Immature natural killer cell (primary cell): ENCODE measurements around the gene DNAH7. TPM values are rescaled to one million over a fixed set of nuclear protein-coding genes. Genes with fewer than 3 reads are reported as not detected.

ENCODE experiments used
- DNase-seq, 3 donors: peaks; one replicate each; pipeline ENCODE4 v3.0.0; 2022; ENCODE audit warnings: mixed read lengths in 1 of 3
- H3K27ac Mint-ChIP-seq, 6 donors: one replicate each; pipeline ENCODE4 v1.8.0; 2020; ENCODE audit warnings: mixed read lengths in 6 of 6, mild to moderate bottlenecking in 5 of 6, inconsistent platforms in 4 of 6, moderate library complexity in 3 of 6
- H3K27me3 Mint-ChIP-seq, 3 donors: one replicate each; pipeline ENCODE4 v1.8.0; 2020 to 2021; ENCODE audit warnings: low read depth in 3 of 3, mild to moderate bottlenecking in 3 of 3, mixed read lengths in 3 of 3, moderate library complexity in 3 of 3, inconsistent platforms in 1 of 3
- H3K36me3 Mint-ChIP-seq, 3 donors: one replicate each; pipeline ENCODE4 v1.8.0; 2020; ENCODE audit warnings: mixed read lengths in 3 of 3, inconsistent platforms in 2 of 3, mild to moderate bottlenecking in 2 of 3
- H3K4me1 Mint-ChIP-seq, 2 donors: one replicate each; pipeline ENCODE4 v1.8.0; 2020; ENCODE audit warnings: inconsistent platforms in 2 of 2, mild to moderate bottlenecking in 2 of 2, mixed read lengths in 2 of 2, moderate library complexity in 1 of 2
- H3K4me3 Mint-ChIP-seq, 5 donors: one replicate each; pipeline ENCODE4 v1.8.0; 2020; ENCODE audit warnings: mild to moderate bottlenecking in 5 of 5, mixed read lengths in 5 of 5, inconsistent platforms in 3 of 5, moderate library complexity in 3 of 5
- H3K9me3 Mint-ChIP-seq, 6 donors: one replicate each; pipeline ENCODE4 v1.8.0; 2020; ENCODE audit warnings: mild to moderate bottlenecking in 6 of 6, mixed read lengths in 6 of 6, inconsistent platforms in 4 of 6, moderate library complexity in 3 of 6
- polyA plus RNA-seq, 3 donors: library from polyadenylated mRNA; unstranded; fragments of 300-500 nt; fragmentation: Illumina TruSeq; gene quantifications; one replicate each; pipeline ENCODE4 v1.2.3, GENCODE V29; 2021

DNAH7 gene
- polyA plus RNA-seq, 3 donors from 2014 or later, result 0.69 TPM; not detected in 2

- Mint-ChIP-seq H3K27ac (no peak overlapping the region), H3K9me3 (no peaks in the 10 kb centered on the region), H3K4me1 (no peaks in the 10 kb centered on the region), H3K27me3 (peaks cover 0 to 2% (median 0%) of the 10 kb centered on the region in 3 donors), H3K36me3 (no peaks in the 10 kb centered on the region), H3K4me3 (no peak overlapping the region)
- DNase-seq, result no peak
Measured at GRCh38 chr2:195819276-195819675, 249.4 kb downstream of the DNAH7 start.

- Mint-ChIP-seq H3K27me3 (peaks cover 0 to 2% (median 0%) of the 10 kb centered on the region in 3 donors), H3K9me3 (no peaks in the 10 kb centered on the region), H3K36me3 (no peaks in the 10 kb centered on the region), H3K4me3 (no peak overlapping the region), H3K4me1 (no peaks in the 10 kb centered on the region), H3K27ac (no peak overlapping the region)
- DNase-seq, result no peak
Measured at GRCh38 chr2:195818526-195818925, 250.1 kb downstream of the DNAH7 start.

GRCh38 chr2:195818106-195818505 lies 250.5 kb downstream of the DNAH7 start:
- Mint-ChIP-seq H3K4me3 (no peak overlapping the region), H3K27me3 (peaks cover 0 to 2% (median 0%) of the 10 kb centered on the region in 3 donors), H3K27ac (no peak overlapping the region), H3K4me1 (no peaks in the 10 kb centered on the region), H3K36me3 (no peaks in the 10 kb centered on the region), H3K9me3 (no peaks in the 10 kb centered on the region)
- DNase-seq, result no peak

GRCh38 chr2:195815083-195815482 lies 253.6 kb downstream of the DNAH7 start:
- Mint-ChIP-seq H3K36me3 (no peaks in the 10 kb centered on the region), H3K4me1 (no peaks in the 10 kb centered on the region), H3K27ac (no peak overlapping the region), H3K27me3 (no peaks in the 10 kb centered on the region), H3K4me3 (no peak overlapping the region), H3K9me3 (no peaks in the 10 kb centered on the region)
- no peak for DNase-seq

GRCh38 chr2:195813421-195813820 lies 255.2 kb downstream of the DNAH7 start:
- Mint-ChIP-seq H3K27ac (no peak overlapping the region), H3K4me3 (no peak overlapping the region), H3K36me3 (no peaks in the 10 kb centered on the region), H3K9me3 (no peaks in the 10 kb centered on the region), H3K4me1 (no peaks in the 10 kb centered on the region), H3K27me3 (no peaks in the 10 kb centered on the region)
- DNase-seq, result no peak

GRCh38 chr2:195810340-195811098 lies 258.1 kb downstream of the DNAH7 start:
- Mint-ChIP-seq H3K4me1 (no peaks in the 10 kb centered on the region), H3K27ac (no peak overlapping the region), H3K9me3 (no peaks in the 10 kb centered on the region), H3K36me3 (no peaks in the 10 kb centered on the region), H3K27me3 (no peaks in the 10 kb centered on the region), H3K4me3 (no peak overlapping the region)
- DNase-seq, result no peak

GRCh38 chr2:195808189-195808588 lies 260.4 kb downstream of the DNAH7 start:
- Mint-ChIP-seq H3K27me3 (peaks cover 0 to 2% (median 0%) of the 10 kb centered on the region in 3 donors), H3K4me3 (no peak overlapping the region), H3K4me1 (no peaks in the 10 kb centered on the region), H3K27ac (no peak overlapping the region), H3K36me3 (no peaks in the 10 kb centered on the region), H3K9me3 (no peaks in the 10 kb centered on the region)
- no peak for DNase-seq

- H3K9me3 Mint-ChIP-seq, result no peaks in the 10 kb centered on the region
- H3K4me1 Mint-ChIP-seq, result no peaks in the 10 kb centered on the region
- no peak for DNase-seq
- no peaks in the 10 kb centered on the region for H3K36me3 Mint-ChIP-seq
- peaks cover 2 to 4% (median 2%) of the 10 kb centered on the region in 3 donors for H3K27me3 Mint-ChIP-seq
- no peak overlapping the region for H3K4me3 Mint-ChIP-seq
- no peak overlapping the region for H3K27ac Mint-ChIP-seq
Measured at GRCh38 chr2:195805283-195805976, 263.2 kb downstream of the DNAH7 start.

GRCh38 chr2:195795879-195796278 lies 272.8 kb downstream of the DNAH7 start:
- Mint-ChIP-seq H3K4me1 (no peaks in the 10 kb centered on the region), H3K27me3 (peaks cover 0 to 4% (median 2%) of the 10 kb centered on the region in 3 donors), H3K27ac (no peak overlapping the region), H3K9me3 (peaks cover 0 to 4% (median 2%) of the 10 kb centered on the region in 6 donors), H3K4me3 (no peak overlapping the region), H3K36me3 (peaks cover 0 to under 1% (median 0%) of the 10 kb centered on the region in 3 donors)
- DNase-seq, result no peak

GRCh38 chr2:195793881-195794280 lies 274.8 kb downstream of the DNAH7 start:
- DNase-seq, result no peak
- peaks cover 0 to 5% (median 0%) of the 10 kb centered on the region in 3 donors for H3K36me3 Mint-ChIP-seq
- H3K27ac Mint-ChIP-seq, result no peak overlapping the region

GRCh38 chr2:195782156-195782555 lies 286.5 kb downstream of the DNAH7 start:
- no peak overlapping the region for H3K4me3 Mint-ChIP-seq
- H3K9me3 Mint-ChIP-seq, result peaks cover 0 to 2% (median 0%) of the 10 kb centered on the region in 6 donors
- DNase-seq, result no peak
- peaks cover 0 to 5% (median 3%) of the 10 kb centered on the region in 3 donors for H3K27me3 Mint-ChIP-seq
- no peak overlapping the region for H3K27ac Mint-ChIP-seq
- no peaks in the 10 kb centered on the region for H3K36me3 Mint-ChIP-seq
- H3K4me1 Mint-ChIP-seq, result no peaks in the 10 kb centered on the region

More at GRCh38 chr2:195793881-195794280, 274.8 kb downstream of the DNAH7 start:
- H3K9me3 Mint-ChIP-seq, result peaks cover 0 to 13% (median 7%) of the 10 kb centered on the region in 6 donors
- H3K4me3 Mint-ChIP-seq, result no peak overlapping the region
- no peaks in the 10 kb centered on the region for H3K4me1 Mint-ChIP-seq
- peaks cover 0 to 3% (median 0%) of the 10 kb centered on the region in 3 donors for H3K27me3 Mint-ChIP-seq

GRCh38 chr2:195779491-195779890 lies 289.1 kb downstream of the DNAH7 start:
- Mint-ChIP-seq H3K4me3 (no peak overlapping the region), H3K4me1 (no peaks in the 10 kb centered on the region), H3K36me3 (no peaks in the 10 kb centered on the region), H3K9me3 (peaks cover 0 to 2% (median 0%) of the 10 kb centered on the region in 6 donors), H3K27ac (no peak overlapping the region), H3K27me3 (peaks cover 0 to 6% (median 0%) of the 10 kb centered on the region in 3 donors)
- DNase-seq, result no peak

- H3K4me1 Mint-ChIP-seq, result no peaks in the 10 kb centered on the region
- peaks cover 0 to 7% (median 5%) of the 10 kb centered on the region in 3 donors for H3K36me3 Mint-ChIP-seq
- H3K27me3 Mint-ChIP-seq, result peaks cover 0 to 3% (median 1%) of the 10 kb centered on the region in 3 donors
- no peak overlapping the region for H3K27ac Mint-ChIP-seq
- no peak overlapping the region for H3K4me3 Mint-ChIP-seq
- peaks cover 0 to 16% (median 9%) of the 10 kb centered on the region in 6 donors for H3K9me3 Mint-ChIP-seq
- DNase-seq, result no peak
Measured at GRCh38 chr2:195769975-195770374, 298.7 kb downstream of the DNAH7 start.

- peaks cover 2 to 29% (median 20%) of the 10 kb centered on the region in 6 donors for H3K9me3 Mint-ChIP-seq
- peaks cover 0 to 7% (median 5%) of the 10 kb centered on the region in 3 donors for H3K36me3 Mint-ChIP-seq
Measured at GRCh38 chr2:195768431-195768830, 300.2 kb downstream of the DNAH7 start.

More at GRCh38 chr2:195768431-195768830, 300.2 kb downstream of the DNAH7 start:
- DNase-seq, result no peak
- Mint-ChIP-seq H3K4me3 (no peak overlapping the region), H3K27me3 (peaks cover 0 to 3% (median 1%) of the 10 kb centered on the region in 3 donors), H3K4me1 (no peaks in the 10 kb centered on the region), H3K27ac (no peak overlapping the region)
